Measurements from ENCODE around the gene EGFLAM. TPM values are rescaled to one million over a fixed set of nuclear protein-coding genes. Genes with fewer than 3 reads are reported as not detected.

The EGFLAM gene
- polyA plus RNA-seq, 1 donor from 2014 or later, result not detected

DNA sequence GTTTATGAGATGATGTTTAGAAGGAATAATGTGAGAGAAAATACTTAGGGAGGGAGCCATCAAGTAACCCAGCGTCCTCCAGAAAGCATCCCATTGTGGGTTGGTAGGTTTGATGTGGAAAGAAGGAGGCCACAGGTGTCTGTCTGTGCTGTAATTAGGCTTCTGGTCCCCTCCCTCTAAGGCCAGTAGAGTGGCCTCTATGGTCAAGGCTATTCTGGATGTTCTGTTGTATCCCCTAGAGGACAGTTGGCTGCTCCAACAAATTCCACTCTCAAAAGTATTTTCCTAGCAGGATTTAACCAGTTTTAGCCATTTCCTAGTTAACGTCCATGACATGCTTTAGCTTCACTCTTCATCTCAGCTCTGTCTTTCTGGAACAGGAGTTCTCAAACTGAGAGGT is 106.5 kb downstream of the EGFLAM start:
- Histone ChIP-seq H3K4me2 (ENCODE audit: low read length) (no peak overlapping the region), H2AFZ (ENCODE audit: low read depth, low read length) (no peak overlapping the region), H3K9me3 (ENCODE audit: low read length) (no peaks in the 10 kb centered on the region), H3K9me2 (ENCODE audit: insufficient read depth, low read length) (no peaks in the 10 kb centered on the region), H3K27me3 (ENCODE audit: insufficient read depth, low read depth, low read length) (no peaks in the 10 kb centered on the region), H3K4me3 (ENCODE audit: low read length) (no peak overlapping the region), H3K9ac (ENCODE audit: low read length) (no peak overlapping the region), H3K27ac (ENCODE audit: low read length) (no peak overlapping the region), H3F3A (ENCODE audit: insufficient read depth, low read length, poor library complexity, severe bottlenecking) (no peaks in the 10 kb centered on the region), H4K20me1 (ENCODE audit: insufficient read depth) (no peaks in the 10 kb centered on the region), H3K36me3 (ENCODE audit: insufficient read depth, low read length) (no peaks in the 10 kb centered on the region), H3K79me2 (replicated peaks; ENCODE audit: insufficient read depth, low read length) (no peaks in the 10 kb centered on the region)
- TF ChIP-seq SMC3 (conservative IDR thresholded peaks at IDR 0.05; ENCODE audit: poor library complexity) (no peak), TAF1 (IDR thresholded peaks at IDR 0.05; ENCODE audit: low read depth) (no peak), MXI1 (conservative IDR thresholded peaks at IDR 0.05; ENCODE audit: poor library complexity, severe bottlenecking) (no peak)

DNA sequence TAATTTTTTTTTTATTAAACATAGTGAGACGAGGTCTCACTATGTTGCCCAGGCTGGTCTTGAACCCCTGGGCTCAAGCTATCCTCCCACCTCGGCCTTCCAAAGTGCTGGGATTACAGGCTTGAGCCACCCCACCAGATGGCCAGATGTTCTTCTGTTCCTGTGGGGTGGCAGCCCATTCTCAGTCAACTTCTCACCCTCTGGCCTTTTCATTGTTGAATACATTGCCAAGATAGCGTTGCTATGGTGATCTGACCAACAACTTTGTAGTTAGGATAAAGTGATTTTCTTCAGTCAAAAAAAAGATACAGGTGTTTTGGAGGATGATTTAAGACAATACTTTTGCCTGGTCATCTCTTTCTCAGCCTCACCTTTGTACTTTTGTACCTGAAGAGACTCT is 109.1 kb downstream of the EGFLAM start:
- H3K79me2 ChIP-seq (replicated peaks; ENCODE audit: insufficient read depth, low read length), result no peaks in the 10 kb centered on the region
- no peak overlapping the region for H2AFZ ChIP-seq (ENCODE audit: low read depth, low read length)
- no peak overlapping the region for H3K4me3 ChIP-seq (ENCODE audit: low read length)
- H3F3A ChIP-seq (ENCODE audit: insufficient read depth, low read length, poor library complexity, severe bottlenecking), result no peaks in the 10 kb centered on the region
- no peak overlapping the region for H3K9ac ChIP-seq (ENCODE audit: low read length)
- no peak overlapping the region for H3K27ac ChIP-seq (ENCODE audit: low read length)
- no peaks in the 10 kb centered on the region for H3K36me3 ChIP-seq (ENCODE audit: insufficient read depth, low read length)
- no peaks in the 10 kb centered on the region for H4K20me1 ChIP-seq (ENCODE audit: insufficient read depth)
- H3K9me2 ChIP-seq (ENCODE audit: insufficient read depth, low read length), result no peaks in the 10 kb centered on the region
- H3K27me3 ChIP-seq (ENCODE audit: insufficient read depth, low read depth, low read length), result no peaks in the 10 kb centered on the region
- no peak for TF ChIP-seq TAF1 (IDR thresholded peaks at IDR 0.05; ENCODE audit: low read depth)
- TF ChIP-seq, protein P1, sequence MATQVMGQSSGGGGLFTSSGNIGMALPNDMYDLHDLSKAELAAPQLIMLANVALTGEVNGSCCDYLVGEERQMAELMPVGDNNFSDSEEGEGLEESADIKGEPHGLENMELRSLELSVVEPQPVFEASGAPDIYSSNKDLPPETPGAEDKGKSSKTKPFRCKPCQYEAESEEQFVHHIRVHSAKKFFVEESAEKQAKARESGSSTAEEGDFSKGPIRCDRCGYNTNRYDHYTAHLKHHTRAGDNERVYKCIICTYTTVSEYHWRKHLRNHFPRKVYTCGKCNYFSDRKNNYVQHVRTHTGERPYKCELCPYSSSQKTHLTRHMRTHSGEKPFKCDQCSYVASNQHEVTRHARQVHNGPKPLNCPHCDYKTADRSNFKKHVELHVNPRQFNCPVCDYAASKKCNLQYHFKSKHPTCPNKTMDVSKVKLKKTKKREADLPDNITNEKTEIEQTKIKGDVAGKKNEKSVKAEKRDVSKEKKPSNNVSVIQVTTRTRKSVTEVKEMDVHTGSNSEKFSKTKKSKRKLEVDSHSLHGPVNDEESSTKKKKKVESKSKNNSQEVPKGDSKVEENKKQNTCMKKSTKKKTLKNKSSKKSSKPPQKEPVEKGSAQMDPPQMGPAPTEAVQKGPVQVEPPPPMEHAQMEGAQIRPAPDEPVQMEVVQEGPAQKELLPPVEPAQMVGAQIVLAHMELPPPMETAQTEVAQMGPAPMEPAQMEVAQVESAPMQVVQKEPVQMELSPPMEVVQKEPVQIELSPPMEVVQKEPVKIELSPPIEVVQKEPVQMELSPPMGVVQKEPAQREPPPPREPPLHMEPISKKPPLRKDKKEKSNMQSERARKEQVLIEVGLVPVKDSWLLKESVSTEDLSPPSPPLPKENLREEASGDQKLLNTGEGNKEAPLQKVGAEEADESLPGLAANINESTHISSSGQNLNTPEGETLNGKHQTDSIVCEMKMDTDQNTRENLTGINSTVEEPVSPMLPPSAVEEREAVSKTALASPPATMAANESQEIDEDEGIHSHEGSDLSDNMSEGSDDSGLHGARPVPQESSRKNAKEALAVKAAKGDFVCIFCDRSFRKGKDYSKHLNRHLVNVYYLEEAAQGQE (IDR thresholded peaks at IDR 0.05; ENCODE audit: borderline replicate concordance), result no peak
- no peak for TF ChIP-seq EZH2 (IDR thresholded peaks at IDR 0.05; ENCODE audit: borderline replicate concordance, insufficient read depth, low read length, poor library complexity, severe bottlenecking)
- TF ChIP-seq RAD21 (conservative IDR thresholded peaks at IDR 0.05), result no peak
- TF ChIP-seq EP300 (conservative IDR thresholded peaks at IDR 0.05; ENCODE audit: poor library complexity, severe bottlenecking), result no peak
- H3K9me3 ChIP-seq (ENCODE audit: low read length), result no peaks in the 10 kb centered on the region
- no peak overlapping the region for H3K4me2 ChIP-seq (ENCODE audit: low read length)

DNA sequence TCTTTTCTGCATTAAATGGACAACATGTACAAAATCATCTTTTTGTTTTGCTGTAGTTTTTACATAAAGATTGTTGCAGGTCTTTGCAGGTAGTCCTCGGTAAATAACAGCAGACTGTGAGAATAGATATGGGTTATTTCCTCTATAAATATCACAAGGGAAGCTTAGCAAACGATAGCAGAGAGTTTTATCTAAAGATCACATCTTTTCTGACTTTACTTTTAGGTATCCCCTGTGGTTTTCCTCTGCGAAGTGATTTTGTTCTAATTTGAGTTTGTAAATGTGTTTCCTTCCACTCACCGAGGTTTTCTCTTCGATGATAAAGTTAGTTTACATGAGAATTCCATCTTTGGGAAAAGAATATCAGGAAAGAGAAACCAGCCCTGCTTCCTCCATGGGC is 109.6 kb downstream of the EGFLAM start:
- no peak overlapping the region for H3K27ac ChIP-seq (ENCODE audit: low read length)
- no peak for TF ChIP-seq SMC3 (conservative IDR thresholded peaks at IDR 0.05; ENCODE audit: poor library complexity)
- H3K27me3 ChIP-seq (ENCODE audit: insufficient read depth, low read depth, low read length), result no peaks in the 10 kb centered on the region
- H3K9me3 ChIP-seq (ENCODE audit: low read length), result no peaks in the 10 kb centered on the region
- no peaks in the 10 kb centered on the region for H3K79me2 ChIP-seq (replicated peaks; ENCODE audit: insufficient read depth, low read length)
- H4K20me1 ChIP-seq (ENCODE audit: insufficient read depth), result no peaks in the 10 kb centered on the region
- no peak overlapping the region for H3K4me3 ChIP-seq (ENCODE audit: low read length)
- H3F3A ChIP-seq (ENCODE audit: insufficient read depth, low read length, poor library complexity, severe bottlenecking), result no peaks in the 10 kb centered on the region
- no peak overlapping the region for H2AFZ ChIP-seq (ENCODE audit: low read depth, low read length)
- H3K9me2 ChIP-seq (ENCODE audit: insufficient read depth, low read length), result no peaks in the 10 kb centered on the region
- H3K9ac ChIP-seq (ENCODE audit: low read length), result no peak overlapping the region
- no peak overlapping the region for H3K4me2 ChIP-seq (ENCODE audit: low read length)
- no peaks in the 10 kb centered on the region for H3K36me3 ChIP-seq (ENCODE audit: insufficient read depth, low read length)

All from neural cell (in vitro differentiated cells).